Stimulated activated CD4-positive, alpha-beta T cell treated with anti-CD3 and anti-CD28 coated beads, Interleukin-1b, Interleukin-23, amount 100 ng/mL, for 4 hours (primary cell): ENCODE results near the gene C5orf46.
"Not testable (repeated sequence)": the region's sequence is repeated elsewhere in the genome, so short reads cannot be mapped to it uniquely, and the experiment has no call there.

Experiments used
- DNase-seq, 2 donors: peaks; one replicate each; pipeline ENCODE4 v3.0.0-alpha.2; 2020; ENCODE audit warnings: low read depth in 2 of 2

The C5orf46 gene

DNA sequence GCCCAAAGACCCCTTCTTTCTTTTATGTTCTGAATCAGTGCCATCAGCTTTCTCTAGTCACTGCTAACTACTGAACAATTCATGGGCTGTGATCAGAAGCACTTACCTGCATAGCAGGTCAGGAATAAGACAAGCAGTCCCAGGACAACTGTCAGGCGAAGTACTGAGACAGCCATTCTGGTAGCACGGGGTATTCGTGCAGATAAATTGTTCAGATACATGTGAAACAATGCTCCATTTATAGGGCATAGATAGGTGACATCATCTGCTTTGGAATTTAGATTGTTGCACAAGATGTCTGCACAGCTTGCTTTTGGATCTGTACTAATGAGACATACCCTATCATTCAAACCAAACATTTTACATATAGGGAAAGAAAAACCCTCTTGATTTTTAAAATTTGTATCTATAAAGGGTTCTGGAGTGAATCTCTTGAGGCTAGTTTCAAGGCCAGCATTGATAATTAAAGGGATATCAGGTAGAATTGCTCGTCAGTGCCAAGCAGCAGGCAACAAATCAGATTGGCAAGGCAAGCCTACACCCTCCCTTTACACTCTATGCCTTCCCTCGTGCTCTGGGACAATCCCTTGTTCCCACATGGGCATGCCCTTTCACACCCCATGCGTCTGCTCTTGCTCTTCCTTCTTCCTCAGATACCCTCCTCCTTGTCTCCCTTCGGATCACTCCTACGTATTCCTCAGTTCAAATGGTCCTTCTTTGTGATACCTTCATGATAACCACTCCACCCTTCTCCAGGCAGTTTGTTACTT is at the start of gene C5orf46:
TSS of gene C5orf46 (minus strand) at position 213 of the 770 bp plus-strand sequence. CDS start at position 176, 37 bp downstream.
- no peak for DNase-seq

DNA sequence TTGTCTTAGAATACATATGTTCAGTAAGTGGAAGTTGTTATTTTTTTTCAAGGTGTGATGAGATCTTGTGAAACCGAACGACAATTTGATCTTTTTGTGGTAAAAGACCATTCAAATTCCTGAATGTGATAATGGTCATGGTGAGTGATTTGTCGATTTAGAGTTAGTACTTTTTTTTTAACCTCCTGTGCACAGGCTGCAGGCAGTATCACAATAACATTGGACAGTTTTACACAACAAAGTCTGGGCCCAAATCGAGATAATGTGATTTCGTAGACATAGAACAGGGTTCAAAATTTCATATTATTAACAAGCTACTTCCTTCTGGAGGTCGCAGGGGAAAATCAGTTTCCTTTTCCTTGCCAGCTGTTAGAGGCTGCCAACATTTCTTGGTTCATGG is 48.6 kb upstream of the C5orf46 start:
- no peak for DNase-seq

- no peak for DNase-seq
Measured at GRCh38 chr5:147949711-147950573, 43.6 kb upstream of the C5orf46 start.

- not testable (repeated sequence) for DNase-seq
Measured at GRCh38 chr5:147946658-147947274, 40.4 kb upstream of the C5orf46 start.

DNA sequence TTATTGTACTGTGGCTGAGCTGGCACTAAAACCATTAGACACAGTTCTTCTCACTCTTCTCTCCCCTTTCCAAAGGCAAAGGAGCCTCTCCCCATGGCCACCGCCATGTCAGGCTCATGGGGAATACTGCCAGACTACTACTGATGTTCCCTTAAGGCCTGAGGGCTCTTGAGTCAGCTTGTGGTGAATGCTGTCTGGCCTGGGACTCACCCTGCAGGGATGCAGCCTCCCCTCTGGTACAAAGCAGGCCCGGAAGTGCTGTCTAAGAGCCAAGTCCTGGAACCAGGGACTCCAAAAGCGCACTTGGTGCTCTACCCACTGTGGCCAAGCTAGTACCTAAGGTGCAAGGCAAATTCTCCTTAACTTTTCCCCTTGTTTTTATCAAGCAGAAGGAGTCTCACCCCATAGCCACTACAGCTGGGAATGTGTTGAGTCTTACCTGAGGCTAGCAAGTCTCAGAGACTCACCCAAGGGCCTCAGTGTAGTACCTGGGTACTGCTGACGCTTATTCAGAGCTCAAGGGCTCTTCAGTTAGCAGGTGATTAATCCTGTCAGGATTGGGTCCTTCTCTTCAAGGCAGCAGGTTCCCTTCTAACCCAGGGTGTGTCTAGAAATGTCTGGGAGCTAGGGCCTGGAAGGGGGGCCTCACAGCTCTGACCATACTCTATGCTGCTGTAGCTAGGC is 33.2 kb upstream of the C5orf46 start:
- DNase-seq: no peak

- no peak for DNase-seq
Measured at GRCh38 chr5:147935032-147935431, 28.7 kb upstream of the C5orf46 start.

DNA sequence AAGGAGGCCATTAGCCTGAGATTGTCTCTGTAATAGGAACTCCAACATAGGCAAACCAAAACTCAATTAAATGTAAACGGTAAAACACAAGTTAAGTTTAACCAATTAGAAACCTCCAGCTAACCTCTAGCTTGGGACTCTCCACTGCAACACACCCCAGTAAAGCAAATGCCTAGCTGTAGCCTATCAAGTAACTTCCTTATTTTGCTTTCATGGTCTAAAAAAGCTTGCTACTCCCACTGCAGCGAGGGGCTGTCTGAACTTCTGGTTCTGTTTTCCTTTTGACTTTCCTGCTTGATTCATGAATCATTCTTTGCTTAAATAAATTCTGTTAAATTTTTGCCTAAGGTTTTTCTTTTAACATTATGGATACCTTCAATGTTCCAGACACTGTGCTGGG is 24.4 kb upstream of the C5orf46 start:
- DNase-seq: no peak

DNA sequence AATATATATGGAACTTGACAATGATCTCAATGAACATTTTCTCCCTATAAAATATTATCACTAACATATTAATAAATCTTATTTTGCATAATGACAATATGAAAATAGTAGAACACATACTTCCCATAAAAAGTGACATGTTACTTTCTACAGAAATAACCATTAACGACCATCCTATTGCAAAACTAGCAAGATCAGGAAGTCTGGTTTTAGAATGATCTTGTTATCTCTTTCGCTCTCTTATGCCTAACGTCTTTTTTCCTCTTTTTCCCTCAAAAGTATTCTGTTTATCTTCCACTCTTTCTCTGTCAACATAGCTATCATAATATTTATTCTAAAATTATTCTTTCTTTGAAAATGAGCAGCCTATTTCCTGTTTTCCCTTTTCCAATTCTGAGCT is 21.6 kb upstream of the C5orf46 start:
- DNase-seq: no peak

- DNase-seq: no peak
Measured at GRCh38 chr5:147925020-147925419, 18.7 kb upstream of the C5orf46 start.

- no peak for DNase-seq
Measured at GRCh38 chr5:147921136-147921535, 14.8 kb upstream of the C5orf46 start.

DNA sequence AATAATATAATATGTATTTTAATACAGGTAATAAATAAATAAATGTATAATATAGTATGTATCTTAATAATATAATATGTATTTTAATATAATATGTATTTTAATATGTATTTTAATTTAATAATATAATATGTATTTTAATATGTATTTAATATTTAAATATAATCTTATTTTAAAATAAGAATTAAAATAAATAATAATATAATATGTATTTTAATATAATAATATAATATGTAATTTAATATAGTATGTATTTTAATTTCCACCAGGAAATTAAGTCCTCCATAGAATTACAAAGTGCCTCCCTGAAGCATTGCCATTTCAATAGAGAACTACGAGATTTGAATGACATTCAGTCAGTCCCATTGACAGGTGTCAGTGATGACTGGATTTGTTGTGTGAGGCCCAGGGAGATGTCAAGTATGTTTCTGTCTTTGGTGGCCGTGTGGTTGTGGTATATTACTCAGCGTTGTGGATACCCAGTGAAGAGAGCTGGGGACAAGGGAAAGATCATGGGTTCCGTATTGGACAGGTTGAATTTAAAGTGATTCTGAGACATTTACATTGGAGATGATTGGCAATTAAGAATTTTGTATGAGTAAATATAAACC is 14.2 kb upstream of the C5orf46 start:
- DNase-seq: no peak

DNA sequence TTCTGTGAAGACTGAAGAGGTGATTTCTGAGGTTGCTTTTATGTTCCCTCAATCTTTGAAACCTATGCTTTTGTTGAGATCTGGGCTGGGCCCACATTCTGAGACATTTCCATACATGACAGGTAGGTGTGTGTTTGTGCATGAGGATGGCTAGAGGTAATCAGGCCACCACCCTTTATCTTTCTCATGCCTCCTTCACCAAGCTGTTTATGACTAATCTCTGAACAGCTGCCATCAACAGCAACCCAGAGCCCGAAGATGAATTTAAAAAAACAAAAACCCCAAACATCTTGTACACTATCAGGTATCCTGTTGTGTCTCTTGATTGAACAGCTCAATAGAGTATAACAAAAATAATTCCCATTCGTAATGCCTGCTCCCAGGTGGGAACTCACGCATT is 12.6 kb upstream of the C5orf46 start:
- no peak for DNase-seq

DNA sequence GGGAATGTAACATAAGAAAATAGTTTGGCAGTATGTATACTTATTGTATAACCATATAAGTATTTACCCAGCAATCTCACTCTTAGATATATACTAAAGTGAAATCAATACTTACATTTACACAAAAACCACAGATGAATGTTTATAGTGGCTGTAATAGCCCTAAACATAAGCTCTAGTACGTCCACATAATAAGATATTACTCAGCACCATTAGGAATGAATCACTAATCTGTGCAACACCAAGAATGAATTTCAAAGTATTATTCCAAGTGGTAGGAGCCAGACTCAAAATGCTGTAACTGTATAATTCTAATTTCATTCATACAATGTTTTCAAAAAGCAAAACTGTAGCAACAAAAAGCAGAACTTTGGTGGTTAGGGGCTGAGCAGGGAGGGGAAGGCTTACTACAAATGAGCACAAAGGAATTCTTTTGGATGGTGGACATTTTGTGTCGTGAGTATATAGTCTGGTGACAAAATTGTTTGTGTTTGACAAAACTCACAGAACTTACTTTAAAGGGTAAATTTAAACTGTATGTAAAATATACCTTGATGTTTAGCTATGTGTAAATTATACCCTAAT is 11.9 kb upstream of the C5orf46 start:
- no peak for DNase-seq

DNA sequence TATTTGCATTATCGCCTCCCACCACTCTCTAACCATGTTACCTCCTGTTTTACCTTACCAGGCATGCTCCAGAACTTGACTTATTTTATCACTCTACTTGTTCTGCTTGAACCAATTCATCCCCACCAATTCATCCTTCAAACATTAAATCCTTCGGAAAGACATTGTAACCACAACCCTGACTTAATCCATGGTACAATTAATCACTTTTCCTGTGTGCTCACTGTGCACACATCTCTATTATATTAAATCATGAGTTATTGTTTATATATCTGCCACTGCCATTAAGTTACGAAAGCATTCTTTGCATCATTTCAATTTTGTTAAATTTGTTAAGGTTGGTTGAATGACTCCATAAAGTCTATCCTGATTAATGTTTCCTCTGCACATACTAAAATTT is 7.4 kb upstream of the C5orf46 start:
- DNase-seq: no peak

DNA sequence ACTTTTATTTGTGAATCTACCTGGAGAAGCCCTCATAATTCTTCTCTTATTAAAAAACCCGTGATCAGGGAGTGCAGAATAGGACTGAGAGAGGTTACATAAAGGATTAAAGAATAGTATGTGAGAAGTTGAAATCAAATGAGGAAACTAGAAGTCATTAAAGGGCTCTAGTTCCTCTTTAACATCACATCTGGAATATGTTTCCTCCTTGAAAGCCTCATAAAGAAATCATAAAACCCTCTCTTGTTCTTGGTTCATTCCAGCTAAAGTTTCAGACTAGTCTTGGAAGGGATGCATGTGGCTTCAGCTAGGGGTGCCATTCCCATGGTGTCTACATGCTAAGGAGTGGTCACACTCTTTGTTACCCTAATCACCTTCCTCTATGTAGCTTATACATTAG is 5.7 kb upstream of the C5orf46 start:
- DNase-seq: no peak

DNA sequence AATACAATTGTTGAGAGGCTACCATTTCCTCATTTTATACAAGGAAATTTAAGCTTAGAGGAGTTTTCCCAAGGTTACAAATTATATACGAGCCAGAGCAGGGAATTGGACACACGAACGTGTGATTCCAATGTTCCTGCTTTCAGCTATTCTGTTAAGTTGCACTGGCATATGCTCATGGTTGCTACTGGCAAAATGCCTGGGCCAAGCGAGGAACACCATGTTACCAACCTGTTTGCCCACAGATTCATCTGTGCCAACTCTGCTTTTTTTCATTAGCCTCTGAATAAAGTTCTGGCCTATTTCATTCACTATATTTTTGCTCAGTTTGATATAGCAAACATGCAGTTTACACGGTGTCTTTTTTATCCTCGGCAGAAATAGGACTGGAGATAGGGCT is 5.1 kb upstream of the C5orf46 start:
- no peak for DNase-seq

- DNase-seq: no peak
Measured at GRCh38 chr5:147904110-147904509, 2.2 kb downstream of the C5orf46 start.

DNA sequence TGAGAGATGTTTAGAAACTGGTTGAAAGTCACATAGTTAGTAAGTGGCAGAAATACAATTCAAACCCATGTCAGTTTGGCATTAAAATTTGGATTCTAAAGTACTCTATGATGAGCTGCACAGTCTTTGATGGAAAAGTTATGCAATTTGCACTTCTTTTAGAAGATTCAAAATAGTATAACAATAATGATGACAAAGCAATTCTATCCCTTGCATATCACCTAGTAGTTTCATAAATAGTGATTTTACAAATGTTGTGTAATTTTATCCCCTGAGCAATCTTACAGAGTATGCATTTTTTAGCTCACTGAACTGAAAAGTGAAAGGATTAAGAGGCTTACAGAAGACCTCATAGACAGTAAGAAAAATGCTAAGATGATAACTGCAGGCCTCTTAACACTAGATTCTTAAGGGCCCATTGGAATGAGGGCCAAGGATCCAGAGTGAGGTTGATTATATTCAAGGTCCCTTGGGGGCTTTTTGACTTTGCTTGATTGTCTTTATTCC is 3.7 kb downstream of the C5orf46 start:
- no peak for DNase-seq

- no peak for DNase-seq
Measured at GRCh38 chr5:147901599-147902039, 4.7 kb downstream of the C5orf46 start.

- no peak for DNase-seq
Measured at GRCh38 chr5:147898875-147899401, 7.4 kb downstream of the C5orf46 start.

- no peak for DNase-seq
Measured at GRCh38 chr5:147895864-147896263, 10.5 kb downstream of the C5orf46 start.
